Ureter (tissue), 1 donor: ENCODE data around the gene MEF2A. TPM values are rescaled to one million over a fixed set of nuclear protein-coding genes. Genes with fewer than 3 reads are reported as not detected.
"Not testable (repeated sequence)": the region's sequence is repeated elsewhere in the genome, so short reads cannot be mapped to it uniquely, and the experiment has no call there.

Source experiments
- DNase-seq: peaks from one replicate; pipeline ENCODE4 v3.0.0-alpha.2; 2020; ENCODE audit warnings: low spot score
- total RNA-seq: library from RNA; stranded (reverse); gene quantifications from one replicate; pipeline ENCODE4 v1.2.4, GENCODE V29; 2023
- donor health status: DM: yes; HTN: yes; CAD: no.

The MEF2A gene
- total RNA-seq, 1 donor from 2014 or later = 74.2 TPM

- DNase-seq = no peak
Measured at GRCh38 chr15:99729327-99729726, 163.5 kb downstream of the MEF2A start.

DNA sequence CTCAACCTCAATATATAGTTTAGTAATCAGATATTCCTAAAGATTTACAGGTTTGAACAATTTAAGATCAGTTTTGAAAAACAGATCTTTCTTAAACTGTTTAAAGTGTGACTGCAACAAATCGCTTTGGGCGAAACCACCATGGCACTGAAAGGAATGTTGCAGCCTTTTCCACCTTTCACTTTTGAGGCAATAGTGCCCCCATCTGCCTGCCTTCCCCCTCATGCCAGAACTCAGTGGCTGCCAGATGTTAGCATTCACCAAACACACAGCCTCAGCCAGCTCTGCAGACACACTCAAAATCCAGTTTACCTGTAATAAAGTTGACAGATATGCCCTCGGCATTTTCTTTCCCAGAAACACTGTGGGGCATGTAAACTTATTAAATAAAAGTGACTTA, 164.1 kb downstream of the MEF2A start:
- no peak for DNase-seq

GRCh38 chr15:99731336-99732123, 165.7 kb downstream of the MEF2A start:
- DNase-seq = no peak

GRCh38 chr15:99732124-99732750, 166.5 kb downstream of the MEF2A start:
- DNase-seq = no peak

GRCh38 chr15:99732751-99733267, 167.0 kb downstream of the MEF2A start:
- DNase-seq = no peak

- DNase-seq = peak; percentile 99
Measured at GRCh38 chr15:99733268-99734039, 167.7 kb downstream of the MEF2A start, which contains the start of gene LYSMD4. TSS of gene LYSMD4 (minus strand) at chr15:99733437. CDS start at chr15:99731999, 1,438 bp downstream.

- DNase-seq = not testable (repeated sequence)
Measured at GRCh38 chr15:99734040-99734291, 168.2 kb downstream of the MEF2A start.

- no peak for DNase-seq
Measured at GRCh38 chr15:99734575-99734974, 168.8 kb downstream of the MEF2A start.

- DNase-seq = no peak
Measured at GRCh38 chr15:99735868-99736267, 170.1 kb downstream of the MEF2A start.

- no peak for DNase-seq
Measured at GRCh38 chr15:99736702-99737101, 170.9 kb downstream of the MEF2A start.

DNA sequence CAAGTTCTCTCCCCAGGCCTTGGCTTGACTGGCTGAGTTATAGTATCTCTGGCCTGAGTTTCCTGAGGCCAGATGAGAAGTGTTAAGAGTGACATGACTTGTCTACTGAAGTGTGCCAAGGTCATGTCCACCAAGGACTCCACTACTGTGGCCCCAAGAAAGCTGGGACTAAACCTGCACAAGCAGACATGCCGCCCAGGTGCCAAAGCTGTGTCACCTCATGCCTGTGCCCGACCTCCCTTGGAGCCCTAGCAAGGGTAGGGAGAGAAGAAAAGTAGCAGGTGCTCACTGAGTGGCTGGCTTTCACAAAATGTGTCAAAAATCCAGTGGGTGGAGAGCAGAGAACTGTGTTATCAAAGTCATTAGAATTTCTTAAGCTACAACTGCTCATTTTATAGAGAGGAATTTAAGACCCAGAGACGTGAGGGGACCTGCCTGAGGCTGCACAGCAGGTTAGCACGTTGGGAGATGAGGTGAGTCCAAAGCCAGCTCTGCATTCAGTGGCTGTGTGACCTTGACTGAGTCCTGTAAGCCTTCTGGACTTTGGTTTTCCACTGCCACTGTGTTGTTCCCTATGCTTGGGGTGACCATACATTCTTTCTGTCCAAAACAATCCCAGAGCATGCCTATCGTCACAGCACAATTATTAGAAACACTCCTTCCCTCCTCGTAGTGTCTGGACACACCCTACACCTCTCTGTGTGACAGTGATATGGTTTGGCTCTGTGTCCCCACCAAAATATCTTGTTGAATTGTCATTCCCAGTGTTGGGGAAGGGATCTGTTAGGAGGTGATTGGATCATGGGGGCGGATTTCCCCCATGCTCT, 172.4 kb downstream of the MEF2A start:
- DNase-seq = no peak

- DNase-seq = no peak
Measured at GRCh38 chr15:99741835-99742234, 176.1 kb downstream of the MEF2A start.

- DNase-seq = no peak
Measured at GRCh38 chr15:99744142-99744541, 178.4 kb downstream of the MEF2A start.

DNA sequence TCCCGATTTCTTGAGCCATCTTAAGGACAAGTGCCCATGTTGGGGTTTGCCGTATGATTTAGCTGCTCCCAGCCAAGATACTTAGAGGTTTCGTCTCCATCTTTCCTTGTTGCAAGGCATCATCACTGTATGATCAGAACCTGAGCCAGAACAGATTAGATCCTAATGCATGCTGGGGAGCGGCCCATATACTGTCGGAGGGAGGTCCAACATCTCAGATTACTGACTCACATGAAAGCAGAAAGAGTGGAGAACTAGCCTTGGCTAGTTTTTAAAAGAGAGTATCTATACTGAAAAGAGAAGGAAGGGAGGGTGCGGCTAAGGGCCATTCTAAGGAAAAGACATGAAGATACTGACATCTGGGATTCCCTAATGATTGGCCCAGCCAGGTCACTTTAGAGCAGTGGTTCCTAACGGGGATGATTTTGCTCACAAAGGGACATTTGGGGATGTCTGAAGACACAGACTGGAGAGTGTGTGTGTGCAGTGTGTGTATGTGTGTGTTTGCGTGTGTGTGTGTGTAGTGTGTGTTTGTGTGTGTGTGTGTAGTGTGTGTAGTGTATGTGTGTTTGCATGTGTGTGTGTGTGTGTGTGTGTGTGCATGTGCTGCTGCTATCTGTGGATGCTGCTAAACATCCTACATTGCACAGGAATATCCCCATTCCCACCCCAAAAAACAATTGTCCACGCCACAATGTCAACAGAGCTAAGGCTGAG, 179.7 kb downstream of the MEF2A start:
- no peak for DNase-seq

DNA sequence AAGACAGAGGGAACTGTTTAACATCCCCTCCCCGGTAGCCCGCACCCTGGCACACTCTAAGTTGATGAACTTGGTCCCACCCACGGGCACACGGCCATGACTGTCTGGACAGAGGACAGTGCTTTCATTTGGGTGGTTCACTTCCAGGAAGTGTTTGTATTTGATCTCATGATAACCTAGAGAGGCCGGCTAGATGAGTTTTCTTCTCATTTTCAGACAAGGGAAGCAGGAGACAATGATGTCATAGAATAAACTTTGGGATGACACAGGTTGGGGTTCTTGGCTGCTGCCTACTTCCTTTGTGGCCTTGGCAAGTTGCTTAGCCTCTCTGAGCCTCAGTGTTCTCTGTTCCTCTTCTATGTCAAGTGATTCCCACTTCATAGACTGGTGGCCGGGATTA, 183.6 kb downstream of the MEF2A start:
- no peak for DNase-seq

- not testable (repeated sequence) for DNase-seq
Measured at GRCh38 chr15:99750326-99750725, 184.5 kb downstream of the MEF2A start.

- DNase-seq = no peak
Measured at GRCh38 chr15:99752556-99752955, 186.8 kb downstream of the MEF2A start.

- no peak for DNase-seq
Measured at GRCh38 chr15:99753066-99753465, 187.3 kb downstream of the MEF2A start.

- peak; percentile 61 for DNase-seq
Measured at GRCh38 chr15:99755692-99756409, 190.1 kb downstream of the MEF2A start.

- DNase-seq = no peak
Measured at GRCh38 chr15:99762288-99762687, 196.5 kb downstream of the MEF2A start.
